Prostate gland (tissue), 2 donors: ENCODE measurements around the gene PLXND1.

ENCODE experiments used
- CTCF ChIP-seq, 4 experiments: fragments of 200-600 bp in 2 of 4; fragments of 450-650 bp in 2 of 4; sonication (generic) in 2 of 4; IDR thresholded peaks; 1 replicate in 3 of 4; 2 replicates in 1 of 4; pipeline ENCODE4 v1.5.1; 2016 to 2019; ENCODE audit warnings: antibody characterized with exemption in 4 of 4, mild to moderate bottlenecking in 2 of 4, moderate library complexity in 2 of 4
- POLR2AphosphoS5 ChIP-seq: sonication (generic); formaldehyde crosslinking; IDR thresholded peaks from one replicate; pipeline ENCODE4 v1.6.1; 2017; ENCODE audit warnings: antibody characterized with exemption

GRCh38 chr3:129574206-129574605 is 32.3 kb downstream of the PLXND1 start:
- TF ChIP-seq CTCF (IDR thresholded peaks at IDR 0.05) = no peak
- TF ChIP-seq POLR2AphosphoS5 = no peak
